ENCODE data around the gene ZDHHC11. TPM values are rescaled to one million over a fixed set of nuclear protein-coding genes. Genes with fewer than 3 reads are reported as not detected.
"Not testable (repeated sequence)": the region's sequence is repeated elsewhere in the genome, so short reads cannot be mapped to it uniquely, and the experiment has no call there.

Gene ZDHHC11
- total RNA-seq, 4 donors from 2014 or later = 2.4 to 5.8 (median 4.8) TPM

- DNase-seq (ENCODE audit: low spot score) = no peak
- no peak for TF ChIP-seq CTCF (IDR thresholded peaks at IDR 0.05)
Observed at GRCh38 chr5:858726-859125, 7.9 kb upstream of the ZDHHC11 start.

DNA sequence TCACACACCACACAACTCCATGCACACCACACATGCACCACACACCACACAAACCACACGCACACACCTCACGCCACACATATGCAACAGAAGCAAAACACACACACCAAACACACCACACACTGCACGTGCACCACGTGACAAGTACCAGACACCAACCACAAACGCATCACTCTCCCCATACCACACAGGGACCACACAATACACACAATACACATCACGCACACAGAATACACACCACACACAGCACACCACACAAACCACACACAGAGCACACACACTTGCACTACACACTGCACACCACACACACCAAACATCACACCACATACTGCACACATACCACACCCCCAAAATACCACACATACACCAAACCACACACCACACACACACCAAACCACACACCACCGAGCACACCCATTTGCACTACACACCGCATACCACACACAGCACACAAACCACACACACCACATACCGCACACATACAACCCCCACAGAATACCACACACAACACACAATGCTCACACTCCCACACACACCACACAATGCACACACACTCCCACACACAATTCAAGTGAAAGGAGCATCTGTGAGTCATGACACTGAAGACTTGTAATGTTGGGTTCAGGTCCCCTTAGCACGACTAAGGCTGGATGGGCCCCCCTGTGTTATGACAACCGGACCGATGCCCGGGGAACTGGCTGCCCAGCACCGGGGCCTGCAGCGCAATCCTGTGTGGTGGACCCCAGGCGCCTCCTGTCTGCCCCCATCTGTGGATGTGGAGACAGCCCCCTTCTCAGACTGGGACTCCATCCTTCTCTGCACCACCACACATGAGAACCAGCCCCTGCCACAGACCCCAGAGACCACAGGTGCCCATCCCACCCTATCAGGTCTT, 6.0 kb upstream of the ZDHHC11 start:
- ATAC-seq (ENCODE audit: low FRiP score) = peak; percentile 23
- TF ChIP-seq CTCF (IDR thresholded peaks at IDR 0.05) = no peak
- no peak for DNase-seq (ENCODE audit: low spot score)

More at GRCh38 chr5:858726-859125, 7.9 kb upstream of the ZDHHC11 start:
- ATAC-seq (ENCODE audit: low FRiP score) = no peak

DNA sequence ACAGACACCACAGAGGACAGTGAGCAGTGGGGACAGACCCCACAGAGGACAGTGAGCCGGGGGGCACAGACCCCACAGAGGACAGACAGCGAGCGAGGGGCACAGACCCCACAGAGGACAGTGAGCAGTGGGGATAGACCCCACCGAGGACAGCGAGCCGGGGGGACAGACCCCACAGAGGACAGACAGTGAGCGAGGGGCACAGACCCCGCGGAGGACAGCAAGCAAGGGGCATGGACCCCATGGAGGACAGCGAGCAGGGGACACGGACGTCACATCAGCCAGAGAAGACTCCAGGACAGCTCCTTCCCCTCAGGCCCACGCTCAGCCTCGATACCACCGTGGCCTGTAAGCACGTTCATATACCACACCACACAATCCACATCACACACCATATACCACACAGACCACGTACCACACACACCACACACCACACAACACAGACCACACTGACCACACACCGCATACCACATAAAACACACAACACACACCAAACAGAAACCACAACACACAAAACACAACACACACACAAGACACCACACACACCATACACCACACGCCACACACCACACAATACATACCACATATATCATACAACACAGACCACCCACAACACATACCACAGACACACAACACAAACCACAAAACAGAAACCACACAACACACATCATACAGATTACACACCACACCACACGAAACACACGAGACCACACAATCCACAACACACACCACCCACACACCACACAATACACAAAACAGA, 5.2 kb upstream of the ZDHHC11 start:
- ATAC-seq (ENCODE audit: low FRiP score) (no peak), DNase-seq (ENCODE audit: low spot score) (no peak)
- TF ChIP-seq CTCF (IDR thresholded peaks at IDR 0.05) = no peak

- no peak for TF ChIP-seq CTCF (IDR thresholded peaks at IDR 0.05)
- ATAC-seq (ENCODE audit: low FRiP score) (no peak), DNase-seq (ENCODE audit: low spot score) (no peak)
Observed at GRCh38 chr5:854966-855743, 4.4 kb upstream of the ZDHHC11 start.

- no peak for DNase-seq (ENCODE audit: low spot score)
- TF ChIP-seq CTCF (IDR thresholded peaks at IDR 0.05) = no peak
- ATAC-seq (ENCODE audit: low FRiP score) = no peak
Observed at GRCh38 chr5:854217-854616, 3.4 kb upstream of the ZDHHC11 start.

- not testable (repeated sequence) for ATAC-seq (ENCODE audit: low FRiP score); DNase-seq (ENCODE audit: low spot score)
Observed at GRCh38 chr5:853416-854090, 2.8 kb upstream of the ZDHHC11 start.
